HCT116 (cell line): Measurements from ENCODE around the gene MYO10.

Experiments used
- CEBPB ChIP-seq: IDR thresholded peaks from 2 replicates; pipeline ENCODE4 v1.6.1; 2012; ENCODE audit warnings: low read depth
- ELF1 ChIP-seq: IDR thresholded peaks from 2 replicates; pipeline ENCODE4 v1.6.1; 2012; ENCODE audit warnings: low read depth, borderline replicate concordance
- EZH2phosphoT487 ChIP-seq: fragments of 200-600 bp; IDR thresholded peaks from 2 replicates; pipeline ENCODE4 v1.6.1; 2018; ENCODE audit warnings: antibody characterized with exemption, borderline replicate concordance
- POLR2A ChIP-seq: IDR thresholded peaks from 2 replicates; pipeline ENCODE4 v1.7.0; 2011; ENCODE audit warnings: borderline replicate concordance; ENCODE audit not compliant: insufficient read depth, insufficient read length; ENCODE audit errors: extremely low read depth
- POLR2AphosphoS5 ChIP-seq: IDR thresholded peaks from 2 replicates; pipeline ENCODE4 v1.6.1; 2011; ENCODE audit warnings: mild to moderate bottlenecking, low read depth, low read length, moderate library complexity
- SP1 ChIP-seq: IDR thresholded peaks from 2 replicates; pipeline ENCODE4 v1.6.1; 2012; ENCODE audit warnings: low read depth
- TCF7L2 ChIP-seq: IDR thresholded peaks from 2 replicates; pipeline ENCODE4 v1.7.0; 2011; ENCODE audit warnings: borderline replicate concordance, inconsistent platforms; ENCODE audit not compliant: insufficient read depth, insufficient read length; ENCODE audit errors: extremely low read depth
- ZNF274 ChIP-seq: fragments of 200-500 bp; sonication (Bioruptor generic); IDR thresholded peaks from 2 replicates; pipeline ENCODE4 v1.6.1; 2014; ENCODE audit warnings: mild to moderate bottlenecking, low read depth, low read length, inconsistent platforms
- TF ChIP-seq, protein P1 (sequence below), 3 experiments: fragments of 200-600 bp in 1 of 3; sonication (generic) in 1 of 3; IDR thresholded peaks in 2 of 3; conservative IDR thresholded peaks in 1 of 3; 2 replicates each; pipeline ENCODE4 v1.5.1; 2012 to 2017; ENCODE audit warnings: low read depth in 2 of 3, low read length in 2 of 3, antibody characterized with exemption in 1 of 3, borderline replicate concordance in 1 of 3, control low read depth in 1 of 3, mild to moderate bottlenecking in 1 of 3, mixed read lengths in 1 of 3, mixed run types in 1 of 3, moderate library complexity in 1 of 3; ENCODE audit not compliant: insufficient read depth in 1 of 3

GRCh38 chr5:16774806-16775205 is 161.3 kb downstream of the MYO10 start:
- TF ChIP-seq EZH2phosphoT487 (no peak), POLR2A (no peak), ZNF274 (no peak), ELF1 (no peak), POLR2AphosphoS5 (no peak), SP1 (no peak), TCF7L2 (no peak), CEBPB (no peak)
- TF ChIP-seq, protein P1, sequence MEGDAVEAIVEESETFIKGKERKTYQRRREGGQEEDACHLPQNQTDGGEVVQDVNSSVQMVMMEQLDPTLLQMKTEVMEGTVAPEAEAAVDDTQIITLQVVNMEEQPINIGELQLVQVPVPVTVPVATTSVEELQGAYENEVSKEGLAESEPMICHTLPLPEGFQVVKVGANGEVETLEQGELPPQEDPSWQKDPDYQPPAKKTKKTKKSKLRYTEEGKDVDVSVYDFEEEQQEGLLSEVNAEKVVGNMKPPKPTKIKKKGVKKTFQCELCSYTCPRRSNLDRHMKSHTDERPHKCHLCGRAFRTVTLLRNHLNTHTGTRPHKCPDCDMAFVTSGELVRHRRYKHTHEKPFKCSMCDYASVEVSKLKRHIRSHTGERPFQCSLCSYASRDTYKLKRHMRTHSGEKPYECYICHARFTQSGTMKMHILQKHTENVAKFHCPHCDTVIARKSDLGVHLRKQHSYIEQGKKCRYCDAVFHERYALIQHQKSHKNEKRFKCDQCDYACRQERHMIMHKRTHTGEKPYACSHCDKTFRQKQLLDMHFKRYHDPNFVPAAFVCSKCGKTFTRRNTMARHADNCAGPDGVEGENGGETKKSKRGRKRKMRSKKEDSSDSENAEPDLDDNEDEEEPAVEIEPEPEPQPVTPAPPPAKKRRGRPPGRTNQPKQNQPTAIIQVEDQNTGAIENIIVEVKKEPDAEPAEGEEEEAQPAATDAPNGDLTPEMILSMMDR (IDR thresholded peaks at IDR 0.05 in 2 of 3, conservative IDR thresholded peaks at IDR 0.05 in 1 of 3; ENCODE audit: borderline replicate concordance in 1 of 3, insufficient read depth in 1 of 3, low read depth in 2 of 3, low read length in 2 of 3) = no peak
